Keratinocyte (primary cell): ENCODE measurements around the gene CATSPERZ. TPM values are rescaled to one million over a fixed set of nuclear protein-coding genes. Genes with fewer than 3 reads are reported as not detected.
A peak's percentile ranks its signal among the peaks of the same experiment; 100 is the strongest.

Experiments
- DNase-seq: peaks from one replicate; pipeline ENCODE4 v3.0.0-alpha.2; 2011; ENCODE audit warnings: low read depth, missing footprints, low spot score
- FAIRE-seq: peaks from 2 replicates; lab custom pipeline; 2011; peaks lifted over from hg19 to GRCh38; lab: Jason Lieb, UNC
- H2AFZ ChIP-seq: 2 replicates; pipeline ENCODE4 v1.6.0; 2012; ENCODE audit warnings: low read length, control low read depth, inconsistent platforms; ENCODE audit not compliant: control insufficient read depth
- H3K27ac ChIP-seq: 2 replicates; pipeline ENCODE4 v1.5.1; 2011; ENCODE audit warnings: low read length; ENCODE audit not compliant: control insufficient read depth, insufficient read depth
- H3K27me3 ChIP-seq: 3 replicates; pipeline ENCODE4 v1.6.0; 2011; ENCODE audit warnings: low read length; ENCODE audit not compliant: control insufficient read depth, insufficient read depth; ENCODE audit errors: extremely low read depth
- H3K36me3 ChIP-seq, 2 experiments: 2 replicates in 1 of 2; 3 replicates in 1 of 2; pipeline ENCODE4 v1.5.1; 2011; ENCODE audit warnings: low read length in 2 of 2, mild to moderate bottlenecking in 1 of 2; ENCODE audit not compliant: control insufficient read depth in 2 of 2, insufficient read depth in 2 of 2; ENCODE audit errors: extremely low read depth in 1 of 2
- H3K4me1 ChIP-seq: 3 replicates; pipeline ENCODE4 v1.5.1; 2011; ENCODE audit warnings: low read length; ENCODE audit not compliant: control insufficient read depth, insufficient read depth; ENCODE audit errors: extremely low read depth
- H3K4me2 ChIP-seq: 3 replicates; pipeline ENCODE4 v1.6.0; 2011; ENCODE audit warnings: low read depth, low read length; ENCODE audit not compliant: control insufficient read depth, insufficient read depth; ENCODE audit errors: extremely low read depth
- H3K4me3 ChIP-seq, 3 experiments: fragments of 200-600 bp in 1 of 3; sonication (generic) in 1 of 3; 2 replicates in 2 of 3; 3 replicates in 1 of 3; pipeline ENCODE4 v1.5.1; 2011 to 2016; ENCODE audit warnings: low read length in 3 of 3, mild to moderate bottlenecking in 3 of 3, control low read depth in 2 of 3, inconsistent platforms in 1 of 3, low read depth in 1 of 3, mixed read lengths in 1 of 3, mixed run types in 1 of 3, moderate library complexity in 1 of 3; ENCODE audit not compliant: control insufficient read depth in 2 of 3, insufficient read depth in 2 of 3; ENCODE audit errors: extremely low read depth in 1 of 3
- H3K79me2 ChIP-seq: 2 replicates; pipeline ENCODE4 v1.6.0; 2012; ENCODE audit warnings: low read length; ENCODE audit not compliant: control insufficient read depth, insufficient read depth
- H3K9ac ChIP-seq: 3 replicates; pipeline ENCODE4 v1.6.0; 2011; ENCODE audit warnings: low read length; ENCODE audit not compliant: control insufficient read depth, insufficient read depth; ENCODE audit errors: extremely low read depth
- H3K9me1 ChIP-seq: 3 replicates; pipeline ENCODE4 v1.6.0; 2011; ENCODE audit warnings: low read length; ENCODE audit not compliant: control insufficient read depth, insufficient read depth; ENCODE audit errors: extremely low read depth
- H3K9me3 ChIP-seq: 2 replicates; pipeline ENCODE4 v1.5.1; 2012; ENCODE audit warnings: low read depth, low read length; ENCODE audit not compliant: control insufficient read depth
- H4K20me1 ChIP-seq: 3 replicates; pipeline ENCODE4 v1.6.0; 2011; ENCODE audit warnings: low read length; ENCODE audit not compliant: control insufficient read depth, insufficient read depth; ENCODE audit errors: extremely low read depth
- EZH2 ChIP-seq: IDR thresholded peaks from one replicate; pipeline ENCODE4 v1.6.1; 2012; ENCODE audit warnings: inconsistent platforms, mild to moderate bottlenecking, low read length, moderate library complexity
- dilution Hi-C: fragments of 300-500 bp; cut with MboI; formaldehyde crosslinking; loops from one replicate; pipeline ENCODE4 v1.7.0; 2020; ENCODE audit warnings: low sequenced_read_pairs; ENCODE audit not compliant: extremely low pct_ligation_motif_present
- polyA plus RNA-seq, 5 experiments: library from polyadenylated mRNA; depleted of rRNA in 3 of 5; stranded (reverse) in 3 of 5; stranded (forward) in 1 of 5; unstranded in 1 of 5; fragments of >200 nt; gene quantifications; 1 replicate in 1 of 5; 2 replicates in 3 of 5; 3 replicates in 1 of 5; pipeline versions ENCODE4 v1.2.1 to v1.2.3, GENCODE V29; 2011 to 2012; ENCODE audit warnings: missing spikeins in 2 of 5, low read depth in 1 of 5, low replicate concordance in 1 of 5
- TF ChIP-seq, protein P1 (sequence below), 3 experiments: IDR thresholded peaks in 1 of 3; conservative IDR thresholded peaks in 1 of 3; optimal IDR thresholded peaks in 1 of 3; 2 replicates in 2 of 3; 3 replicates in 1 of 3; pipeline versions ENCODE3 to v1.5.1; 2011; ENCODE audit warnings: low read length in 3 of 3, mild to moderate bottlenecking in 3 of 3, moderate library complexity in 2 of 3, control low read depth in 1 of 3, inconsistent platforms in 1 of 3; ENCODE audit not compliant: insufficient read depth in 2 of 3; ENCODE audit errors: extremely low read depth in 1 of 3

Gene CATSPERZ
- polyA plus RNA-seq, 1 donor (not counting 4 experiments of a cell fraction or from before 2014, with no cell fraction given) = 0.29 TPM

DNA sequence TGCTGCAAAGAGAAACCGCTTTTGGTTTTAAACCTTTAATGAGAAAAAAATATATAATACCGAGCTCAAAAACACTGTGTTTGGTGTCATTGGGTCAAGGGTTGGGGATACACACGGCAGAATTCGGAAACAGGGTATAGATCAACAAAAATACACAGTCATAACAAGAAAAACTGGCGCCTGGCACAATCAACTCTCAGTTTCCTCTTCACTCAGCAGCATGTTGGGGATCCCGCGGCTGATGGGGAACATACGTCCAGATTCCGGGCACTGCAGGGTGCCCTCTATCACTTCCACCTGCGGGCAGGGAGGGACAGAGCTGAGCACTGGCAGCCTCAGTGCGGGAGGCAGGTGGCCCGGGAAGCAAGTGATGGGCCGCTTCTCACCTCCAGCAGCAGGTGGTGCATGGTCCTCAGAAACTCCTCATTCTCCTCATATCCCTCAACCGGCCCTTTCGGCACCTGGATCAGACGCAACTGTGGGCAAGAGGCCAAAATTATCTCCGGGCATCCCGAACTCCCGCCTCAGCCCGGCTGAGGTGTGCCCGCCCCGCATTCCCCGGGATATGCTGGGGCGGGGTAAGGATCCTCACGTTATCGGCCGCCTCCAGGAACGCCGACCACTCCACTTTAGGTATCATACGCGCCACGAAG lies 16.6 kb downstream of the CATSPERZ start:
- no peak overlapping the region for H2AFZ ChIP-seq
- peak overlapping the region; percentile 64 for H3K4me2 ChIP-seq
- peaks cover 32% of the 10 kb centered on the region for H3K79me2 ChIP-seq
- FAIRE-seq (no peak), DNase-seq (no peak)
- H3K27ac ChIP-seq = peak overlapping the region; percentile 81
- no peaks in the 10 kb centered on the region for H4K20me1 ChIP-seq
- H3K9me1 ChIP-seq = no peaks in the 10 kb centered on the region
- no peaks in the 10 kb centered on the region for H3K27me3 ChIP-seq
- TF ChIP-seq, protein P1, sequence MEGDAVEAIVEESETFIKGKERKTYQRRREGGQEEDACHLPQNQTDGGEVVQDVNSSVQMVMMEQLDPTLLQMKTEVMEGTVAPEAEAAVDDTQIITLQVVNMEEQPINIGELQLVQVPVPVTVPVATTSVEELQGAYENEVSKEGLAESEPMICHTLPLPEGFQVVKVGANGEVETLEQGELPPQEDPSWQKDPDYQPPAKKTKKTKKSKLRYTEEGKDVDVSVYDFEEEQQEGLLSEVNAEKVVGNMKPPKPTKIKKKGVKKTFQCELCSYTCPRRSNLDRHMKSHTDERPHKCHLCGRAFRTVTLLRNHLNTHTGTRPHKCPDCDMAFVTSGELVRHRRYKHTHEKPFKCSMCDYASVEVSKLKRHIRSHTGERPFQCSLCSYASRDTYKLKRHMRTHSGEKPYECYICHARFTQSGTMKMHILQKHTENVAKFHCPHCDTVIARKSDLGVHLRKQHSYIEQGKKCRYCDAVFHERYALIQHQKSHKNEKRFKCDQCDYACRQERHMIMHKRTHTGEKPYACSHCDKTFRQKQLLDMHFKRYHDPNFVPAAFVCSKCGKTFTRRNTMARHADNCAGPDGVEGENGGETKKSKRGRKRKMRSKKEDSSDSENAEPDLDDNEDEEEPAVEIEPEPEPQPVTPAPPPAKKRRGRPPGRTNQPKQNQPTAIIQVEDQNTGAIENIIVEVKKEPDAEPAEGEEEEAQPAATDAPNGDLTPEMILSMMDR (optimal IDR thresholded peaks at IDR 0.05 in 1 of 3, IDR thresholded peaks at IDR 0.05 in 1 of 3, conservative IDR thresholded peaks at IDR 0.05 in 1 of 3; ENCODE audit: extremely low read depth in 1 of 3, insufficient read depth in 2 of 3, low read length in 3 of 3) = peak; percentile 43 to 46 (median 45)
- TF ChIP-seq EZH2 = no peak
- H3K9me3 ChIP-seq = no peaks in the 10 kb centered on the region
- dilution Hi-C loops = no loop called here
- peak overlapping the region; percentile 90 for H3K9ac ChIP-seq
- H3K4me3 ChIP-seq = peak overlapping the region; percentile 56 to 73 (median 72)
- peaks cover 45% of the 10 kb centered on the region for H3K4me1 ChIP-seq
- H3K36me3 ChIP-seq = peaks cover 22 to 35% of the 10 kb centered on the region in 2 experiments

DNA sequence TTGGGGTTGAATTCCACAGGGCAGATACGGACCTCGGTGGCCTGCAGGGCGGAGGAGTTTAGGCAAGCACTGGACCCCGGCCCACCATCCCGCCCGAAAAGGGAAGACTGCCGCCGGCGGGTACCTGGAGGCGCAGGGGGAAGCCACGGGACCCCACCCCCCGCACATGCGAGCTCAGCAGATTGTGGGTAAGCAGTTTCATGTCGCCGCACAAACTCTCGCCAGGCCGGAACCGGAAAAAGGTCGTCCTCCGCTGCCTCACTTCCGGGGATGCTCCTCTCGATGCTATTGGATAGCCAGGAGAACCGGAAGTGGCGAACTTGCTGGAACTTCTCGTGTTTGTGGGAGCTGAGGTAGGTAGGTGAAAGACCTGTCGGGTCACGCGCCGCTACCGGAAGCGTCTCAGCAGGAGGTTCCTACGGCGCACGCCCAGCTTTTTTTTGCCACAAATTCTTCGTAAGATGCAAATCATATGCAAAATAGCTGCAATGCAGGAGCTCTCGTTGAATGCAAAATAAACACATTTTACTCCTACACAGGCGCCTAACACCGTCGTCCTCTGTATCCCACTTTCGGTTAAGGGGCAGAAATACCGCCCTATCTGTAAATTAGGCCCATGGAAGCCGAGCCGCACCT lies 17.3 kb downstream of the CATSPERZ start, which contains the start of gene TRMT112:
Gene TRMT112, minus strand, starts transcription at position 235 of the 636 bp plus-strand sequence. Its CDS starts 33 bp downstream, at position 202.
- Histone ChIP-seq H3K4me1 (peaks cover 49% of the 10 kb centered on the region), H3K9ac (peak within 1 kb of the TSS; percentile 90), H3K27ac (peak within 1 kb of the TSS; percentile 81), H3K27me3 (no peaks in the 10 kb centered on the region), H3K9me1 (peaks cover 2% of the 10 kb centered on the region), H3K4me3 (peak within 1 kb of the TSS; percentile 56 to 83 (median 72)), H3K79me2 (peaks cover 32% of the 10 kb centered on the region), H3K4me2 (peak within 1 kb of the TSS; percentile 64), H4K20me1 (no peaks in the 10 kb centered on the region), H3K36me3 (peaks cover 24 to 41% of the 10 kb centered on the region in 2 experiments), H3K9me3 (no peaks in the 10 kb centered on the region), H2AFZ (peak within 1 kb of the TSS; percentile 23)
- FAIRE-seq = peak; percentile 94
- dilution Hi-C loops = no loop called here
- TF ChIP-seq EZH2 = no peak
- TF ChIP-seq, protein P1 (optimal IDR thresholded peaks at IDR 0.05 in 1 of 3, IDR thresholded peaks at IDR 0.05 in 1 of 3, conservative IDR thresholded peaks at IDR 0.05 in 1 of 3; ENCODE audit: extremely low read depth in 1 of 3, insufficient read depth in 2 of 3, low read length in 3 of 3) = no peak
- DNase-seq = peak; percentile 97
